ENCODE results near the gene NLRP14.

NLRP14 gene

DNA sequence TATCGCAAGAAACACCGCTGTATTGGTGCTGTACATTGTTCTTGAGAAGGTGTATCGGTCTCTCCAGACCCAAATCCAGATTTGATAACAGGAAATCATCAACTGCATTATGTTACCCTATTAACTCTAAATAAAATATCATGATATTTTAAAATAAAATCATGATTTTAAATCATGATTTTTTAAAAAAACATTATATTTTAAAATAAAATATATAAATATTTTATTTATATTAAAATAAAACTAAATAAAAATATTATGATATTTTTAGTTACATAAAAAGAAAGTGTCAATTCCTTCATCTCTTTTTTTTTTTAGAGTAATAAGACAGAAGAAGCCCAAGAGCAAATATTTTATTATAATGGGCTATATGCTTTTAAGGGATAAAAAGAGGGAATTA lies 96.1 kb downstream of the NLRP14 start:
- H3K27ac Mint-ChIP-seq = no peak overlapping the region
- H3K27me3 Mint-ChIP-seq (ENCODE audit: low read depth) = peaks cover 6% of the 10 kb centered on the region
- H3K4me1 Mint-ChIP-seq = no peaks in the 10 kb centered on the region
- H3K9me3 Mint-ChIP-seq = no peaks in the 10 kb centered on the region
- no peaks in the 10 kb centered on the region for H3K36me3 Mint-ChIP-seq (ENCODE audit: low read depth)
- H3K4me3 Mint-ChIP-seq = no peak overlapping the region
- TF ChIP-seq, protein P1, sequence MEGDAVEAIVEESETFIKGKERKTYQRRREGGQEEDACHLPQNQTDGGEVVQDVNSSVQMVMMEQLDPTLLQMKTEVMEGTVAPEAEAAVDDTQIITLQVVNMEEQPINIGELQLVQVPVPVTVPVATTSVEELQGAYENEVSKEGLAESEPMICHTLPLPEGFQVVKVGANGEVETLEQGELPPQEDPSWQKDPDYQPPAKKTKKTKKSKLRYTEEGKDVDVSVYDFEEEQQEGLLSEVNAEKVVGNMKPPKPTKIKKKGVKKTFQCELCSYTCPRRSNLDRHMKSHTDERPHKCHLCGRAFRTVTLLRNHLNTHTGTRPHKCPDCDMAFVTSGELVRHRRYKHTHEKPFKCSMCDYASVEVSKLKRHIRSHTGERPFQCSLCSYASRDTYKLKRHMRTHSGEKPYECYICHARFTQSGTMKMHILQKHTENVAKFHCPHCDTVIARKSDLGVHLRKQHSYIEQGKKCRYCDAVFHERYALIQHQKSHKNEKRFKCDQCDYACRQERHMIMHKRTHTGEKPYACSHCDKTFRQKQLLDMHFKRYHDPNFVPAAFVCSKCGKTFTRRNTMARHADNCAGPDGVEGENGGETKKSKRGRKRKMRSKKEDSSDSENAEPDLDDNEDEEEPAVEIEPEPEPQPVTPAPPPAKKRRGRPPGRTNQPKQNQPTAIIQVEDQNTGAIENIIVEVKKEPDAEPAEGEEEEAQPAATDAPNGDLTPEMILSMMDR (IDR thresholded peaks at IDR 0.05; ENCODE audit: unreplicated experiment in 3 of 3) = no peak
